Activated naive CD8-positive, alpha-beta T cell treated with anti-CD3 and anti-CD28 coated beads, Interleukin-2, amount 50 U/mL, for 16 hours (primary cell): ENCODE measurements around the gene LIM2.

Experiments used
- DNase-seq: peaks from one replicate; pipeline ENCODE4 v3.0.0-alpha.2; 2020; ENCODE audit warnings: low read depth, low spot score

LIM2 gene

GRCh38 chr19:51396175-51396574, 8.4 kb upstream of the LIM2 start:
- DNase-seq: no peak

- peak; percentile 69 for DNase-seq
Observed at GRCh38 chr19:51394050-51394836, 6.5 kb upstream of the LIM2 start.

- DNase-seq: no peak
Observed at GRCh38 chr19:51392701-51393100, 4.9 kb upstream of the LIM2 start.

GRCh38 chr19:51391073-51391611, 3.4 kb upstream of the LIM2 start:
- DNase-seq: no peak

GRCh38 chr19:51389143-51389542, 1.4 kb upstream of the LIM2 start:
- DNase-seq: no peak

- DNase-seq: no peak
Observed at GRCh38 chr19:51386882-51387520, 773 bp downstream of the LIM2 start.

- no peak for DNase-seq
Observed at GRCh38 chr19:51382004-51382403, 5.8 kb downstream of the LIM2 start.

- no peak for DNase-seq
Observed at GRCh38 chr19:51380379-51380778, 7.4 kb downstream of the LIM2 start.

- DNase-seq: no peak
Observed at GRCh38 chr19:51377422-51377821, 10.4 kb downstream of the LIM2 start.

GRCh38 chr19:51375504-51376221, 12.1 kb downstream of the LIM2 start:
- no peak for DNase-seq

GRCh38 chr19:51372649-51373504, 14.9 kb downstream of the LIM2 start, which contains the start of gene NKG7:
Gene NKG7 (minus strand): TSS chr19:51372654. CDS start chr19:51372535, 119 bp downstream.
- DNase-seq: peak; percentile 77

- DNase-seq: no peak
Observed at GRCh38 chr19:51372021-51372648, 15.6 kb downstream of the LIM2 start.

GRCh38 chr19:51371186-51371690, 16.5 kb downstream of the LIM2 start:
- DNase-seq: no peak

- no peak for DNase-seq
Observed at GRCh38 chr19:51370230-51370629, 17.5 kb downstream of the LIM2 start.

GRCh38 chr19:51368366-51369282, 19.1 kb downstream of the LIM2 start, which contains the start of gene CLDND2:
Gene CLDND2 (minus strand): TSS chr19:51369003. CDS start chr19:51368577, 426 bp downstream.
- no peak for DNase-seq

- DNase-seq: peak; percentile 96
Observed at GRCh38 chr19:51367565-51368365, 20.0 kb downstream of the LIM2 start.

GRCh38 chr19:51367255-51367564, 20.6 kb downstream of the LIM2 start:
- DNase-seq: no peak

- DNase-seq: peak; percentile 82
Observed at GRCh38 chr19:51366389-51367254, 21.2 kb downstream of the LIM2 start.
